ENCODE measurements around the gene OR1B1. TPM values are rescaled to one million over a fixed set of nuclear protein-coding genes. Genes with fewer than 3 reads are reported as not detected.

OR1B1 gene
- total and polyA plus RNA-seq, 2 of the 4 experiments (the other 2 are of a cell fraction) = not detected

DNA sequence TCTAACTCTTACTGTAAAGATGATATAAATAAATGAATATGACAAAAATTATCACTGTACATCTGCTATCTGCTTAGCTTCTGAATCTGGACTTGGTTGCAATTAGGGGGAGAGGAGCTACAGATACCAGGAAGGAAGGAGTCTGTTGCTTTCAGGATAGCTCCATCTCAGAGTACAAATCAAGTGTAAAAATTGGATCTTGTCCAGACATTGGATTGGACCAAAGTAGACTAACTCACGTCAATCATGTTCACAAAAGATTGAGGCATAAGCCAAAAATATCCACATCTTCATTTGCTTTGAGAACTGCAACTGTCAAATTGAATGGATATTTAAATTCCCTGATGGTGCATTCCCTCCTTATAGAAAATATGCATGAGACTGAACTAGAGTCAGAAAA is 51.7 kb downstream of the OR1B1 start:
- CTCF ChIA-PET = interaction anchor here (1.0 kb wide), 1 partner anchor 12 kb away, joined by 3 read pairs; no protein-coding TSS in a partner anchor
- no peak overlapping the region for H3K27ac ChIP-seq (ENCODE audit: insufficient read depth, low read length)
- no peak overlapping the region for H2BK120ac ChIP-seq (ENCODE audit: low read depth, low read length)

More for the DNA sequence above, 51.7 kb downstream of the OR1B1 start:
- intact Hi-C loops (cut with micrococcal nuclease) (no loop called here), dilution Hi-C loops (cut with HindIII; ENCODE audit: low sequenced_read_pairs, unreplicated experiment) (no loop called here), in situ Hi-C loops (cut with MboI; ENCODE audit: low sequenced_read_pairs) (no loop called here)
- Histone ChIP-seq H4K91ac (ENCODE audit: insufficient read depth, low read depth, low read length) (no peak overlapping the region), H3K9me1 (ENCODE audit: insufficient read depth, low read length) (no peaks in the 10 kb centered on the region), H3K4me3 (ENCODE audit: insufficient read depth, low read depth, low read length) (no peak overlapping the region), H3K9me3 (ENCODE audit: control insufficient read depth, insufficient read depth, low read length) (no peaks in the 10 kb centered on the region), H3K9ac (ENCODE audit: low read depth, low read length) (no peak overlapping the region), H3K36me3 (ENCODE audit: control insufficient read depth, insufficient read depth, low read length) (no peaks in the 10 kb centered on the region), H3K27me3 (ENCODE audit: control insufficient read depth, insufficient read depth, low read length) (no peaks in the 10 kb centered on the region; the same call in none of the 2 replicates), H3K56ac (ENCODE audit: extremely low read depth, insufficient read depth, low read length) (no peak overlapping the region), H2AK5ac (ENCODE audit: low read depth, low read length) (no peak overlapping the region), H4K5ac (ENCODE audit: low read depth, low read length) (no peak overlapping the region), H3K79me1 (ENCODE audit: low read depth in 1 of 2, low read length in 2 of 2) (no peaks in the 10 kb centered on the region), H2BK5ac (ENCODE audit: low read depth, low read length, poor library complexity, severe bottlenecking) (no peak overlapping the region), H2AFZ (replicated peaks; ENCODE audit: low read length, poor library complexity) (no peak overlapping the region), H2AK9ac (replicated peaks; ENCODE audit: low read depth, low read length, poor library complexity) (no peak overlapping the region), H3K23ac (ENCODE audit: low read depth, low read length) (no peak overlapping the region), H4K20me1 (ENCODE audit: insufficient read depth, low read length) (no peaks in the 10 kb centered on the region), H3K18ac (ENCODE audit: low read depth, low read length) (no peak overlapping the region), H2BK15ac (ENCODE audit: low read depth, low read length) (no peak overlapping the region), H3K14ac (replicated peaks; ENCODE audit: low read depth, low read length) (no peak overlapping the region), H3K4me2 (ENCODE audit: low read depth, low read length) (no peak overlapping the region), H4K8ac (ENCODE audit: low read depth in 2 of 2, low read length in 2 of 2) (no peak overlapping the region), H2BK20ac (ENCODE audit: low read depth, low read length) (no peak overlapping the region), H3K4ac (ENCODE audit: low read depth, low read length) (no peak overlapping the region), H3K4me1 (ENCODE audit: control insufficient read depth, insufficient read depth, low read length) (no peaks in the 10 kb centered on the region)
- no TSS peak for BruUV-seq (replicated peaks)
- ATAC-seq (ENCODE audit: low read depth) (no peak), DNase-seq (no peak)
- POLR2A ChIA-PET (ENCODE audit: unreplicated experiment) = no interaction called here
- WGBS, 2 experiments (ENCODE audit: extremely low coverage in 2 of 2, insufficient read length in 1 of 2) = no CpG with 5 or more reads among the region's 1 CpG
- no peak for TF ChIP-seq RFX5 (IDR thresholded peaks at IDR 0.05; ENCODE audit: low read depth, low read length)
- no peak for TF ChIP-seq ELK1 (IDR thresholded peaks at IDR 0.05; ENCODE audit: borderline replicate concordance, low read depth, low read length)
- no peak for TF ChIP-seq SMC3 (IDR thresholded peaks at IDR 0.05; ENCODE audit: low read depth, low read length)
- no peak for TF ChIP-seq NFE2L2 (IDR thresholded peaks at IDR 0.05; ENCODE audit: low read depth, low read length)
- TF ChIP-seq MAZ (IDR thresholded peaks at IDR 0.05; ENCODE audit: borderline replicate concordance, low read depth, low read length) = no peak
- TF ChIP-seq CHD1 (IDR thresholded peaks at IDR 0.05; ENCODE audit: low read depth, low read length) = no peak
- TF ChIP-seq MAFK (IDR thresholded peaks at IDR 0.05; ENCODE audit: low read depth, low read length) = no peak
- TF ChIP-seq RAD21 (IDR thresholded peaks at IDR 0.05; ENCODE audit: low read length) = no peak
- TF ChIP-seq, protein P1, sequence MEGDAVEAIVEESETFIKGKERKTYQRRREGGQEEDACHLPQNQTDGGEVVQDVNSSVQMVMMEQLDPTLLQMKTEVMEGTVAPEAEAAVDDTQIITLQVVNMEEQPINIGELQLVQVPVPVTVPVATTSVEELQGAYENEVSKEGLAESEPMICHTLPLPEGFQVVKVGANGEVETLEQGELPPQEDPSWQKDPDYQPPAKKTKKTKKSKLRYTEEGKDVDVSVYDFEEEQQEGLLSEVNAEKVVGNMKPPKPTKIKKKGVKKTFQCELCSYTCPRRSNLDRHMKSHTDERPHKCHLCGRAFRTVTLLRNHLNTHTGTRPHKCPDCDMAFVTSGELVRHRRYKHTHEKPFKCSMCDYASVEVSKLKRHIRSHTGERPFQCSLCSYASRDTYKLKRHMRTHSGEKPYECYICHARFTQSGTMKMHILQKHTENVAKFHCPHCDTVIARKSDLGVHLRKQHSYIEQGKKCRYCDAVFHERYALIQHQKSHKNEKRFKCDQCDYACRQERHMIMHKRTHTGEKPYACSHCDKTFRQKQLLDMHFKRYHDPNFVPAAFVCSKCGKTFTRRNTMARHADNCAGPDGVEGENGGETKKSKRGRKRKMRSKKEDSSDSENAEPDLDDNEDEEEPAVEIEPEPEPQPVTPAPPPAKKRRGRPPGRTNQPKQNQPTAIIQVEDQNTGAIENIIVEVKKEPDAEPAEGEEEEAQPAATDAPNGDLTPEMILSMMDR (conservative IDR thresholded peaks at IDR 0.05; ENCODE audit: low read depth, low read length) = no peak
- no peak for TF ChIP-seq USF2 (IDR thresholded peaks at IDR 0.05; ENCODE audit: low read depth, low read length)
- TF ChIP-seq FOS (IDR thresholded peaks at IDR 0.05; ENCODE audit: low read depth, low read length) = no peak
- no peak for TF ChIP-seq MXI1 (IDR thresholded peaks at IDR 0.05; ENCODE audit: borderline replicate concordance, low read depth, low read length)
- TF ChIP-seq RCOR1 (IDR thresholded peaks at IDR 0.05; ENCODE audit: insufficient replicate concordance, low read length) = no peak
- no peak for TF ChIP-seq POLR2A (IDR thresholded peaks at IDR 0.05; ENCODE audit: low read depth, low read length)

Data from IMR-90 (cell line).